ENCODE measurements around the gene TLCD3B.

Gene TLCD3B

DNA sequence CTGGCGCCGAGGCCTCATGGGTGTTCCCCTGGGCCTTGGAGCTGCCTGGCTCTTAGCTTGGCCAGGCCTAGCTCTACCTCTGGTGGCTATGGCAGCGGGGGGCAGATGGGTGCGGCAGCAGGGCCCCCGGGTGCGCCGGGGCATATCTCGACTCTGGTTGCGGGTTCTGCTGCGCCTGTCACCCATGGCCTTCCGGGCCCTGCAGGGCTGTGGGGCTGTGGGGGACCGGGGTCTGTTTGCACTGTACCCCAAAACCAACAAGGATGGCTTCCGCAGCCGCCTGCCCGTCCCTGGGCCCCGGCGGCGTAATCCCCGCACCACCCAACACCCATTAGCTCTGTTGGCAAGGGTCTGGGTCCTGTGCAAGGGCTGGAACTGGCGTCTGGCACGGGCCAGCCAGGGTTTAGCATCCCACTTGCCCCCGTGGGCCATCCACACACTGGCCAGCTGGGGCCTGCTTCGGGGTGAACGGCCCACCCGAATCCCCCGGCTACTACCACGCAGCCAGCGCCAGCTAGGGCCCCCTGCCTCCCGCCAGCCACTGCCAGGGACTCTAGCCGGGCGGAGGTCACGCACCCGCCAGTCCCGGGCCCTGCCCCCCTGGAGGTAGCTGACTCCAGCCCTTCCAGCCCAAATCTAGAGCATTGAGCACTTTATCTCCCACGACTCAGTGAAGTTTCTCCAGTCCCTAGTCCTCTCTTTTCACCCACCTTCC is 43.5 kb downstream of the TLCD3B start:
- no peak for DNase-seq

DNA sequence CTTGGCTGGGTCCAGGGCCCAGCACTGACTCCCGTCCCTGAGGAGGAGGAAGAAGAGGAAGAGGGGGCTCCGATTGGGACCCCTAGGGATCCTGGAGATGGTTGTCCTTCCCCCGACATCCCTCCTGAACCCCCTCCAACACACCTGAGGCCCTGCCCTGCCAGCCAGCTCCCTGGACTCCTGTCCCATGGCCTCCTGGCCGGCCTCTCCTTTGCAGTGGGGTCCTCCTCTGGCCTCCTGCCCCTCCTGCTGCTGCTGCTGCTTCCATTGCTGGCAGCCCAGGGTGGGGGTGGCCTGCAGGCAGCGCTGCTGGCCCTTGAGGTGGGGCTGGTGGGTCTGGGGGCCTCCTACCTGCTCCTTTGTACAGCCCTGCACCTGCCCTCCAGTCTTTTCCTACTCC is 44.1 kb downstream of the TLCD3B start:
- no peak for DNase-seq

DNA sequence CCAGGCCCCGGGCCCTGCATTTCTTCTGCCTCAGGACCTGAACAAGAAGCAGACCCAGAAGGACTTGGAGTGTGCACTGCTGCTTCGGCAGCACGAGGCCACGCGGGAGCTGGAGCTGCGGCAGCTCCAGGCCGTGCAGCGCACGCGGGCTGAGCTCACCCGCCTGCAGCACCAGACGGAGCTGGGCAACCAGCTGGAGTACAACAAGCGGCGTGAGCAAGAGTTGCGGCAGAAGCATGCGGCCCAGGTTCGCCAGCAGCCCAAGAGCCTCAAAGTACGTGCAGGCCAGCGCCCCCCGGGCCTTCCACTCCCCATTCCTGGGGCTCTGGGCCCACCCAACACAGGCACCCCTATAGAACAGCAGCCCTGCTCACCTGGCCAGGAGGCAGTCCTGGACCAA is 44.8 kb downstream of the TLCD3B start:
- no peak for DNase-seq

DNA sequence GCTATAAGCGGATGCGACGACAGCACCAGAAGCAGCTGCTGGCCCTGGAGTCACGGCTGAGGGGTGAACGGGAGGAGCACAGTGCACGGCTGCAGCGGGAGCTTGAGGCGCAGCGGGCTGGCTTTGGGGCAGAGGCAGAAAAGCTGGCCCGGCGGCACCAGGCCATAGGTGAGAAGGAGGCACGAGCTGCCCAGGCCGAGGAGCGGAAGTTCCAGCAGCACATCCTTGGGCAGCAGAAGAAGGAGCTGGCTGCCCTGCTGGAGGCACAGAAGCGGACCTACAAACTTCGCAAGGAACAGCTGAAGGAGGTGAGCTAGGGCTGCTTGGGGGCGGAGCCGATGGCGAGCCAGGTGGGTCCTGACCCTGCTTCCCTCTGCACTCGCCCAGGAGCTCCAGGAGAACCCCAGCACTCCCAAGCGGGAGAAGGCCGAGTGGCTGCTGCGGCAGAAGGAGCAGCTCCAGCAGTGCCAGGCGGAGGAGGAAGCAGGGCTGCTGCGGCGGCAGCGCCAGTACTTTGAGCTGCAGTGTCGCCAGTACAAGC is 45.7 kb downstream of the TLCD3B start:
- no peak for DNase-seq

DNA sequence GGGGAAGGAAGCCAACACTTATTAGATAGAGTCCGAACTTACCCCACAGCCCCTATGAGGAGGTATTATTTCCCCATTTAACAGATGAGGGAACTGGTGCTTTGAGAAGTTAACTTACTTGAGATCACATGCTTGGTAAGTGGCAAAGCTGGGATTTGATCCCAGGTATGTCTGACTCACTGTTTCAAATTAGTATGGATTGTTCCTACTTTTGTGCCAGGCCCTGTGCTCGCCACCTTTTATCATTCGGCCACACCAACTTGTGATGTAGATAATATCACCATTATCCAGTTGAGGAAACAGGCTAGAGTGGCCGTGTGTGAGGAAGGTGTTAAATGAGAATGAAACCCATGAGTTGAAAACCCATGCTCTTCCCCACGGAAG is 46.3 kb downstream of the TLCD3B start:
- DNase-seq: no peak

DNA sequence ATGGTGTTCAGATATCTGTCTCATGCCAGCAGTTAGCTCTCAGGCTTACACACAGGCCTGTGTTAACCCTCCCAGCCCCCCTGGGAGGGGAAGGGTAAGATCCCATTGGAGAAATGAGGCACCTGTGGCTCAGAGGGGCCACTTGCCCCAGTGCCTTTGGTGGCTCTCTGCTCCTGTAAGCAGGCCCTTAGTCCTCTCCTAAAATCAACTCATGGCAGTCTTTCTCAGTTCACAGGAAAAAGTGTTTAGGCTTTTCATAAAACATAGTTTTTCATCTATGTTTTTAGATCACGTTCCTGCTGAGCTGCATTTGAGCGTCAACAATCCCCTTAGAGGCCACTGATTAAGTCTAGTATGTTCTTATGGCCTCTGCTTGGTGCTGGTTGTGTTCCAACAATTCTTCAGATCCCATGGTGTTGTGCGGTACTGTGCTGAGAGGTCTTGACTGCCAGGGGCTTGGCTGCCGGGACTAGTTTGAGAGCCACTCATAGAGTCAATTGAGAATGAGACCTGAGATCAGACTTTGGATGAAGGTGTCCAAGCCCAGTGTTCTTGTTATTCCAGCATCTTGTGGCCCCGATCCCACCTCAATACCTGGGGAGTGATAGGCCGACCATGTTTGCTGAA is 46.8 kb downstream of the TLCD3B start:
- no peak for DNase-seq

DNA sequence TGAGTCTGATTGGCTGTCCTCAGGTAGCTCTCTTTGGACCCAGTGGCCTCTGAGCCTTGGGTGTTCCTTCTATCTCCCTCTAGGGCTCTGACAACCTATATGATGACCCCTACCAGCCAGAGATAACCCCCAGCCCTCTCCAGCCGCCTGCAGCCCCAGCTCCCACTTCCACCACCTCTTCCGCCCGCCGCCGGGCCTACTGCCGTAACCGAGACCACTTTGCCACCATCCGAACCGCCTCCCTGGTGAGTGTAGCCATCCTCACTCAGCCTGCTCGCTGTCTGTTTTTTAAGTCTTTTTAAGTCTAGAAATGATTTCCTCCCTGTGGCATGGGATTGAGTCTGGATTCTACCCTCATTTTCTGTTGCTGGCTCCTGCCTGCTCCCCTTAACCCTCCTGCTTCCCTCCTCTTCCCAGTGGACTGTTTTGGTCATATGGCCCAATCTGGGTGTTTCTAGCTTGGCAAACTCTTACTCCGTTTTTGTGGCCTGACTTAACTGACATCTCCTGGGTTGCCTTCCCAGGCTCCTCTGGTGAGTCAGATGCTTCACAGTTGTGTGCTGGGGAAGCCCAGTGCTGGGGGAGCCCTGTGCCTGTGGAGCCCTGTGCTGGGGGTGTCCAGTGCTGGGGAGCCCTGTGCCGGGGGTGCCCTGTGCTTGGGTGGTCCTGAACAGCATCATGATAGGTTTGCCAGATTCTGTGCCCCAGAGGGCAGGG is 47.5 kb downstream of the TLCD3B start:
- no peak for DNase-seq

DNA sequence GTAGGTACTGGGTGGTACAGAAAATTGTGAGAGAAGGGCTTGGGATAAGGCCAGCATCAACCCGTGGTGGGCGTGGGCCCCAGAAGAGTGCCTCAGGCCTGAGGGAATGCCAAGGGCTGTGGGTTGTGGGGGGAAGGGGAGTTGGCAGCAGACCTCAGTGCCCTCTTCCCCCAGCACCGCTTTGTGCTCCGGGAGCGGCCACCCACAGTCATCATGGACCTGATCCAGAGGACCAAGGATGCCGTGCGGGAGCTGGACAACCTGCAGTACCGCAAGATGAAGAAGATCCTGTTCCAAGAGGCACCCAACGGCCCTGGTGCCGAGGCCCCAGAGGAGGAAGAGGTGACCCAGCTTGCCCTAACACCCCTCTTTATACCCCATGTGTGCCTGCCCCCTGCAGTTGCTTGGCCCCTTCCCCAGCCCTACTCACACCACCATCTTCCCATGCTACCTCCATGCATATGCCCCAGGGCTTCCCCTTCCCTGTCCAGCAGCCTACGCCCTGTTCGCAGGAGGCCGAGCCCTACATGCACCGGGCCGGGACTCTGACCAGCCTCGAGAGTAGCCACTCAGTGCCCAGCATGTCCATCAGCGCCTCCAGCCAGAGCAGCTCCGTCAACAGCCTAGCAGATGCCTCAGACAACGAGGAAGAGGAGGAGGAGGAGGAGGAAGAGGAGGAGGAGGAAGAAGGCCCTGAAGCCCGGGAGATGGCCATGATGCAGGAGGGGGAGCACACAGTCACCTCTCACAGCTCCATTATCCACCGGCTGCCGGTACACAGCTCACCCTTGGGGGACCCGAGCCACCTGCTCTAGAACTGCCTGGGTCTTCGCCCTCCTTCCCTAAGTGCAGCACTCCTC is 48.3 kb downstream of the TLCD3B start:
- DNase-seq: no peak

DNA sequence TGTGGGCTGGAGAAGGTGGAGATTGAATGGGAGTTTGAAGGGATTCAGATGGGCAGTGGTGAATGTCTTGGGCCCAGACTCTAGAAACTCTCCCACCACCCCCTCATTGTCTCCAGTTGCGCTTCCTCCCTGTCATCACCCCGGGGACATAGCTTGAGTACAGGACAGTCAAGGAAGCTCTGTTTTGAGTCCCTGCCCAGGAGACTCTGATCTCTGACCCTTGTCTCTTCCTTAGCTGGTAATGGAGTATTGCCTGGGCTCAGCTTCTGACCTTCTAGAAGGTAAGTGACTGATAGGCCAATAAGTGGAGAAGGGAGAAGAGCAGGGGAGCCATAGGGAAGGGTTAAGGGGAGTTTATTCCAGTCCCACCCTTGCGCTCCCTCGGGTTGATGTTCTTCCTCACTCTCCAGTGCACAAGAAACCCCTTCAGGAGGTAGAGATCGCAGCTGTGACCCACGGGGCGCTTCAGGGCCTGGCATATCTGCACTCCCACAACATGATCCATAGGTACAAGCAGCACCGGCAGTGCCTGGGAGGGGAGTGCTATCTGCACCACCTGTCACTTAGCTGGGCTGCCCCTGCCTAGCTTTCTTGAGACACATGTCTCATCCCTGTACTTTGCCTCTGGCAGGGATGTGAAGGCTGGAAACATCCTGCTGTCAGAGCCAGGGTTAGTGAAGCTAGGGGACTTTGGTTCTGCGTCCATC is 52.4 kb downstream of the TLCD3B start:
- no peak for DNase-seq

DNA sequence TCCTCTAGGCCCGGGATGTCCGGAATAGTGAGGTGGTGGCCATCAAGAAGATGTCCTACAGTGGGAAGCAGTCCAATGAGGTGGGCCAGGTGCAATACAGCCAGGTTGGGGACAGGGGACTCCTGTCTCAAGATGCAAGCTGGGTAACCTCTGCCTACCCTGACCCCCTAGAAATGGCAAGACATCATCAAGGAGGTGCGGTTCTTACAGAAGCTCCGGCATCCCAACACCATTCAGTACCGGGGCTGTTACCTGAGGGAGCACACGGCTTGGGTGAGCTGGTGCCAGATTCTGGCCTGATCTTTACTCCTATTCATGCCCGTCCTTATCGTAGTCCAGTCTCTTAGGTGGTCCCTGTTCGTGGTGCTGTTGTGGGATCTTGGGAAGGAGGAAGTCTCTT is 53.0 kb downstream of the TLCD3B start:
- DNase-seq: no peak

DNA sequence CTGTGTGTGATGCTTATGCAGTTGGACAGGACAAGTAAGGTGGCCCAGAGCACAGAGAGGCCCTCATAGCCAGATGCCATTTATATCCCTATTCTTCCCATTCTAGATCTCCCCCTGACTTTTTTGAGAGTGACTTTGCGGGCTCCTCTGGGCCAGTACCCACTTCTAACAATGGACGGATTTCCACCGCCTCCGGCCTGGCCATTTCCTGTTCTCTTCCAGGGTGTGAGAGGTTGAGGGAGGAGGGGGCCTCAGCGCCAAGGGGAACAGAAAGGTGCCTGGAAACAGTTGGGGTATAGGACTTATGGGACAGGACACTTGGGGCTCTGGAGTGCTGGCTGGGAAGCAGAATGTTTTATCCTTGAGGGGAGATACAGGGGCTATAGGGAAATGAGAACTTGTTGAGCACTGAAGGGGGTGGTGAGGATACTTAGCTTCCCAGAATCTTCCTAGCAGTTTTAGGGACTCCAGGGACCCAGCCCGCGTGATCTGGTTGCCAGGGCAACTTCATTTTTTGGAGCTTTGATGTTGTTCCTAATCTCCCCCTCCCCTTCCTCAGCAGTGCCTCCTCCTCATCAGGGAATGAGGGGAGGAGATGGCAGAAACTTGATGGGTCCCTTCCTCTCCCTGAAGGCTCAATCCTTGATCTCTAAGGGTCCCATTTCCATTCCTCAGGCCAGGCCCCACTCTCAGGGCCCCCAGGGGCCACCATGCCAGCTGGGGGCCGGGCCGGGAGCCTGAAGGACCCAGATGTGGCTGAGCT is 53.8 kb downstream of the TLCD3B start:
- no peak for DNase-seq

DNA sequence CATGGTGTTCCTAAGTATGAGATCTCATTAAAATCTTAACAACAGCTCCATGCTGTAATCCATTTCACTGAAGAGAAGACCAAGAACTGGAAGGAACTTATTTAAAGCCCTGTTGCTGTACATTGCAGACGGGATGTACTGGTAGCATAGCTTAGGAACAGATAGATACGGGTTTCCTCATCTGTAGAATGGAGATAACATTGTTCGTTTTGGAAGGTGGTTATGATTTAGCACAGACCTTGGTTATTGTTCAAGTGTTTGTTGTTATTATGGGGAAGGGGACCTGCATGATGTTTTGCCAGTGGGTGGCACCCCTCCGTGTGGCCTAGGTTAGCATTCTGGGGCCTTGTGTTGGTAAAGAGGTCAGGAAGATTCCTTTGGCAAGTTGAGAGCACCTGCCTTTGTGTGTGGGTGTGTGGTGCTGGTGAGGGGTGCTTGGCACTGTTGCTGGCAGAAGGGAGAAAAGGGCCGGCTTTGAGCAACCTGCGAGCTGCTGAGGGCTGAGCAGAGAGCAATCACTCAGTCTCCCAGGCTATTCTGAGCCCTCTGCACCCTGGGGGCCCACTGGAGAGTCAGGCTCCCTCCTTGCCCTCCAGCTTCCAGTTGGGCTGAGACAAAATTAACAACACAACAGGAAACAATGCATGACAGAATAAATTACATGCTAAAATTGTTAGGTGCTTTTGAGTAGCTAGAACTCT is 55.1 kb downstream of the TLCD3B start:
- DNase-seq: no peak

DNA sequence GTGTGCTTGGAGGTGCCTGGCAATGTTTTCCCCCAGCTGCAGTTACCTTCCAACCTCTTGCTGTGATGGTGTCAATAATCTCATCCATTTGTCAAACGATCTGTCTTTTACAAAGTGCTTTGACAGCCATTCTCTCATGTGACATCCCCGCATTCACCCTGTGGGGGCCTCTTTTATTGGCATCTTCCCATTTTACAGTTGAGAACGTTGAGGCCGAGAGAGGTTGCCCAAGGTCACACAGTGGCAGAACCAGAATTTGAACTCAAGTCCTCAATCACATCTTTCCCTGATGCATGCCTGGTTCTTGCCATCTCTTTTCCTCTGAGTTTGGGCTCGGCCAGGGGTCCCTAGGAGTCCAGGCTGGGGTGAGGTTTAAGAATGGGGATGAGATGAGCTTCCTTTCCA is 55.9 kb downstream of the TLCD3B start:
- no peak for DNase-seq

Measured in stimulated activated CD4-positive, alpha-beta T cell treated with anti-CD3 and anti-CD28 coated beads, Interleukin-4, amount 100 ng/mL, for 1 hour (primary cell).